Head of caudate nucleus (tissue), 42 donors: ENCODE measurements around the gene CYP27C1.
A peak's percentile ranks its signal among the peaks of the same experiment; 100 is the strongest.

Experiments
- DNase-seq, 42 donors: peaks; one replicate each; pipeline versions ENCODE4 v3.0.0 to v3.0.0-alpha.2; 2020 to 2021; ENCODE audit warnings: mixed read lengths in 7 of 42
- intact Hi-C: fragments of 100-400 bp; cut with DNase I; formaldehyde crosslinking; loops from one replicate; pipeline ENCODE4 v1.15.0; 2022

Gene CYP27C1

DNA sequence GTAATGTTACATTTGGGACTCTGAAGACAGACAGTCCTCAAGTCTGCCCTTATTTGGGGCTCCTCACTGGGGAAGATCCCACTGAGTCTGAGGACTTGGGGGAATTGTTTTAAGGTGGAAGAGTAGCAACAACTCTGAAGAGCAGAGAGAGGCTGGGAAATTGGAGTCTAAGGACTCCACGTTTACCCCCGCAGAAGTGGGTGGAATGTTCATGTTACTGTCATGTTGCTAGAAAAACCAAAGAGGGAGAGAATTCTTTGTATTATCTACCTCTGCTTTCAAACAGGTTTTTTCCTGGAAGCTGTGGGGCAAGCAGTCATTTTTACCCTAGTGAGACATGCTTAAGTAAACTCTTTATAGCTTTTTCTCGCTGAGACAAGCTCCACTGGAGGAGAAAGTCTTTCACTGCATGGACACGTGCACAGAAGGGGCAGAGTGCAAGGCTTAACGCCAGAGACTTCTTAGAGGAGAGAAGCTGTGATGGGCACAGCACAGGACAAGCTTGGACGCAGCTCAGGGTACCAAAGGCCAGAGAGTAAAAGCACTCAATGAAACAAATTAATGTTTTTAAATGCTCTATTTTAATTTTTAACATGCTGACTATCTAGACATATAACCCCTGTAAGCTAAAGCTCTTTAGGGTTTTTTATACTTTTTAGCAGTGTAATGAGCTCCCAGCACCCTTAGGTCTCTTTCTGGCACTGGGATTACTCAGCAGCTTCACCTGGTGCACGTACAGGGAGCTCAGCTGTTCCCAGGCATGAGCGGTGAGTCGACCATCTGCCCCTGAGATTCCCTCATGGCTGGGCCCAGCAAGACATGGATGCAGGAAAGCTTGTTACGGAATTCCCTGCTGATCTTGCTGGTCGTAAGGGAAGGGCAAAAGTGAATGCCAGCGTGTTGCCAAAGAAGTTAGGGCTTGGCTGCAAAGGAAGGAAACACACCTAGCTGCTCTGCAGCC is 58.6 kb downstream of the CYP27C1 start:
- intact Hi-C loops, result no loop called here

DNA sequence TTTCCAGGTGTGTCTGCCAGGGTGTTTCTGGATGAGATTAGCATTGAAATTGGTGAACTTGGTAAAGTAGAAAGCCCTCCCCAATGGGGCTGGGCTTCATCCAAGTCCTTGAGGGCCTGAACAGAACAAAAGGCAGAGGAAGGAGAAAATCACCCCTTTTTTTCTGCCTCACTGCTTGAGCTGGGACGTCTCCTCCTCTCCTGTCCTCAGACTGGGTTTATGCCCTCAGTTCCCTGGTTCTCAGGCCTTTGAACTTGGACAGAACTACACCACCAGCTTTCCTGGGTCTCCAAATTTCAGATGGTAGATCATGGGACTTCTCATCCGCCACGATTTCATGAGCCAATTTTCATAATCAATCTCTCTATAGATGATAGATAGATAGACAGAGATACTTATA is 59.4 kb downstream of the CYP27C1 start:
- intact Hi-C loops, result no loop called here

More for the DNA sequence above, 58.6 kb downstream of the CYP27C1 start:
- DNase-seq, result peak in 9 of 42 donors; percentile 6 to 64 (median 44)

DNA sequence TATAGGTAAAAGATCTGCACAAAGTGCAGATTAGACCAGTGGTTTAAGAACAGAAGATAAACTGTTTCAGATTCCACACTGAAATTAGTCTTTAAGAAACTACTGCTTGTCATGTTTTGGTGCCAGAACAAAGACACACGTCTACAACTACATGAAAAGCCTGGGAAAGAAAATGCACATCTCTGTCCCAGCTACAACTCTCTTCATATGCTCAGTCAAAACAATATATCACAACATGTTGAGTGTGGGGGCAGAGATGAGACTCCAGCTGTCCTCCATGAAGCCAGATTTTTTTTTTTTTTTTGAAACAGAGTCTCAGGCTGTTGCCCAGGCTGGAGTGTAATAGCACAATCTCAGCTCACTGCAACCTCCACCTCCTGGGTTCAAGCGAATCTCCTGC is 60.6 kb downstream of the CYP27C1 start:
- intact Hi-C loops, result no loop called here
- peak in 1 of 42 donors; percentile 7 for DNase-seq

More for the DNA sequence above, 59.4 kb downstream of the CYP27C1 start:
- DNase-seq, result peak in 4 of 42 donors; percentile 8 to 22 (median 13)

DNA sequence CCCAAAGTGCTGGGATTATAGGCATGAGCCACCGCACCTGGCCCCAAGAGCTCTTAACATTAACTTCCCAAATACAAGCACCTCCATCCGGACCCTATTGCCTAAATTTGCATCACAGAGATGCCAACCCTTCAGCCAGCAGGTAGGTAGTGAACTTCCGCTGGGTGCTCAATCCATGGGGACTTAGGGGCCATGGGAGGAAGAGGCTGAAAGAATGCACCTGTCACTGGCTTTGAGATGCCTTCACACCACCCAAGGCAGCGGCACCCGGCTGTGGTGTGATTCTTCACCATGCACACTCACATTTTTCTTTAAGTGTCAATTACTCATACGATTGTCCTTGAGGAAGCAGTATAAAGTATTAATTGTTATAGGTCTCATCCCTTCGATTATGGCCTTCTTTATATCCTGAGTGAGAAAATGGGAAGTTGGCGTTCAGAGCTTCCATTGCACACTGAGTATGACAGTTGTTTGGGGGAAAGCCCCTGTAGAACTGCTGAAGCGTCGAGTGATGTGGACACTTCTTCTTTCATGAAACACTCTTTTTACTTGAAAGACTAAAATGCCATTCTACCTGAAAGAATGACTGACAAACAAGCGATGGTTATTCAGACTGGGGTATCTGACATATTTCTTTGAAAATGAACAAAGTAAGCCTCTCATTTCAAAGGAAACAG is 61.3 kb downstream of the CYP27C1 start:
- DNase-seq, result peak in 6 of 42 donors; percentile 8 to 39 (median 26)
- intact Hi-C loops, result no loop called here

DNA sequence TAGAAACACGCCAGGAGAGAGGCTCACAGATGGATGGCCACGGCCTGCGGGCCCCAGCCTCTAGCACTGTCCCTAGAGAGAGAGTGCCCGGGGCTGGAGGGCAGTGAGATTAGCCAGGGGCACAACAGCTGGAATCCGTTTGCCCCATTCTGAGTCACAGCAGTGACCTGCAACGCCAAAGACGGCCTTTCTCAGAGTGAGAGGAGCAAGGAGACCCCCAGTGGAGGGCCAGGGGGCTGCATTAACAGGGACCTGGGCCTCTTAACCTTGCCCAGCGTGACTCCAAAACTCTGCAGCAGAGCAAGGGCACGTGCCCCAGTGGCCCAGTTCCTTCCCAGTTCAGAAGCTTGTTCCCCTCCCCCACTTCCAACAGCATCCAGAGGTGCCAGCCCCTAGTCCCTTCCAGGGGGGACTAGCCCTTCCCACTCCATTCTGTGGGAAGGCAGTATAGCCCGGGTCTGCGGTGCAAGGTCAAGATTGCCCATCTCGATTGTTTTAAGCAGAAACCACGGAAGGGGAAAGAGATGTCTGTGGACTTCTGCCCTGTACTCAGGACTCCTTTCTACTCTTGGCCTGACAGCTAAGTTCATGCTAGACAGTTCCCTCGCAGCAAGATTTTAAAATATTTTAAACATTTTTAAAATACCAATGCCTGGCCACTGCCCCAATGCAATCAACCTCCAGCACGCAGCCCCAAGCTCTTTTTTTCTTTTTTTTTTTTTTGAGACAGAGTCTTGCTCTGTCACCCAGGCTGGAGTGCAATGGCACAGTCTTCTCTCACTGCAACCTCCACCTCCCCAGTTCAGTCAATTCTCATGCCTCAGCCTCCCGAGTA is 62.2 kb downstream of the CYP27C1 start:
- intact Hi-C loops, result no loop called here

DNA sequence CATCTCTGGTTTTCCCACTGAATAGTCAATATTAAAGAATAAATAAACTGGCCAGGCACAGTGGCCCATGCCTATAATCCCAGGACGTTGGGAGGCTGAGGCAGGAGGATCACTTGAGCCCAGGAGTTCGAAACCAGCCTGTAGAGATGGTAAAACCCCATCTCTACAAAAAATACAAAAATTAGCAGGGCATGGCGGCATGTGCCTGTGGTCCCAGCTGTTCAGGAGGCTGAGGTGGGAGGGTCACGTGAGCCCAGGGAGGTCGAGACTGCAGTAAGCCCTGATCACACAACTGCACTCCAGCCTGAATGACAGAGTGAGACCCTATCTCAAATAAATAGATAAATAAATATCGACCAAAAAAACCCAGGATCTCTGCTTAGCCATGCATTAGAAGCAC is 63.0 kb downstream of the CYP27C1 start:
- peak in 2 of 42 donors; percentile 17 to 27 for DNase-seq
- intact Hi-C loops, result no loop called here

More for the DNA sequence above, 62.2 kb downstream of the CYP27C1 start:
- DNase-seq, result peak in 17 of 42 donors; percentile 37 to 75 (median 50)

DNA sequence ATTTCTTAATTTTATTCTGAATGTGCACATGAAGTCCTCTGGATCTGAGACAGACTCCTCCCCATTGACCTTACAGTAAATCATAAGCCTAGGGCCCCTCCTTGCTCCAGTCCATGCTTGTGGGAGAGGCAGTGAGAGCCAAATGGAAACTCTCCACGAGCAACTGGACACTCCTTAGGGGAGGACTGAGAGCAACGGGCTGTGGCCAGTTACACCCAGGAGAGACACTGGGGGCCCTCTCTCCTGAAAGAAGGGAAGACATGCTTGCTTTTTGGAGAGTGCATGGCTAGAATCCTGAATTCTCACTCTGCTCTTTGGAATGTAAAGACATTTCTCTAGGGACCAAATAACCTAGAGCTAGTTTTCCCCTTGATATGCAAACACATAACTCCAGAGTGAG is 64.2 kb downstream of the CYP27C1 start:
- DNase-seq, result peak in 6 of 42 donors; percentile 16 to 47 (median 30)
- intact Hi-C loops, result no loop called here

DNA sequence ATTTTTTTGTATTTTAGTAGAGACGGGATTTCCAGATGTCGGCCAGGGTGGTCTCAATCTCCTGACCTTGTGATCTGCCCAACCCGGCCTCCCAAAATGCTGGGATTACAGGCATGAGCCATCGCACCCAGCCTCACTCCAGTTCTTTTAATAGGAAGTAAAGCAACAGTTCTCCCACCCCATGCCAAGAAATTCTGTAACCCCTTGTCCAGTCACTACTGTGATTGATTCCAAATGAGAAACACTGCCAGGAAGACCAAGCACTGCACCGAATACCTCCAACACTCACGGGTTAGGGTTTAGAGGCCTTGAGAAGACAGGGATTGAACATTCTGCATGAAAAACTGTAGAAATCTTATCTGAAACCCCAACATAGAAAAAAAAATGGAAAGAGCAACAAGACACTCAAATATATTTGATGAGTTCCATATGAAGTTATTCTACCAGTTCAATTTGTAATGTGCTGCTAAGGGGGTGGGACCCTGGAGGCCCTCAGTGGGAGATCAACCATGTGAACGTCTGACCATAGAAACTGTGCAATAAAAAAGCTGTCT is 65.0 kb downstream of the CYP27C1 start:
- peak in 2 of 42 donors; percentile 21 to 22 for DNase-seq
- intact Hi-C loops, result no loop called here

DNA sequence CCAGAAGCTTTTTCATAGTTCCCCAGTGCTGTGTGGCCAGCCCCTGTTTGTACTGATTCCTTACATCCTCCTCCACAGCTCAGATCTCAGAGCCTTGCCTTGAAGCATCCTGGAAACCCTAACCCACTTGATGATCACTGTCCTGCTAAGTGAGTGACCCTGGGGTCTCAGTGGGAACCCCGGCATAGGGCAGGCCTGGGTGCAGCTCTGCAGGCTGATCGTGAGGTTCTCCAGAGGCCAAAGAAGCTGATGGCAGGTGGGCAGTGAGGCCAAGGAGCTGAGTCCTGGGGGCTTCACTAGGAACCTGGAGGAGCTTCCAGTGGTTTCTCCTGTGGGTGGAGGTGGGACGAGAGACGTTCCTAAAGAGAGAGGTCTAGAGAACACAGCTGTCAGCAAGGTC is 65.7 kb downstream of the CYP27C1 start:
- DNase-seq, result peak in 1 of 42 donors; percentile 32
- intact Hi-C loops, result no loop called here

DNA sequence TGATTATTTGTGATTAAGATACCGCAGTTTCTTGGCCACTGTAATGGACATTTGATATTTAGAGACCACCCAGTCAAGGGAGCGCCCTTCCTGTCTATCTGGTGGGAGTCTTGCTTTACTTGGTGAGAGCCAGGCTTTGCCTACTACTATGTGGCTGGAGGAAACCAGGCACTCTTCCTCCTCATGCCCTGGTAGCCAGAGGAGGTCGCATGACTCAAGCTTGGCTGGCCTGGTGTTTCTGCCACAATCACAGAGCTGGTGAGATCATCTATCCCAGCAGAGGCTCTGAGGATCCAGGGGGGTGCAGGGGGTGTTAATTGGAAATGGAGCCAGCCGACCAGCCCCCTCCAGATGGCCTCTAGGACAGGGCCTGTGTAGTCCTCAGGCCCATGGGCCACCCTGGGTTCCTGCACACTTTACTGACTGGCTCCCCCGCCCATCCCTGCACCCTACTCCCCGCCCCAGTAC is 66.4 kb downstream of the CYP27C1 start:
- intact Hi-C loops, result no loop called here
- DNase-seq, result peak in 40 of 42 donors; percentile 56 to 93 (median 80)

DNA sequence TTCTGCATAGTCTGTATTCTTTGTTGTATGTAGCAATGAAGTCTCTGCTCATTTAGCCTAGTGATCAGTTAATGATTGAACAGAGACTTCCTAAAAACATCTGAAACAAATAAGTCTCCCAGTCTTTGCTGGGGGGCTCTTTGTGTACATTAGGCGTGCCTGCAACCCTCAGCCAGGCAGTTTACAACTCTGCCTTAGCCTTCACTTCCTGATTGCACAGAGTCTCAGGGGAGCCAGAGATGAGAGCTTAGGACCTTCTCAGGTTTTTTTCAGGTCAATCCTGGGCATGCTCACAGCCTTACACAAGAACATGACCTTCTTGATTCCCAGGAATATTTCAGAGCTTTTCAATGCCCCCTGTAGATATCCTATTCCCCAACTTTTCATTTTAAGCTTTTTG is 69.1 kb downstream of the CYP27C1 start:
- peak in 1 of 42 donors; percentile 8 for DNase-seq
- intact Hi-C loops, result no loop called here

DNA sequence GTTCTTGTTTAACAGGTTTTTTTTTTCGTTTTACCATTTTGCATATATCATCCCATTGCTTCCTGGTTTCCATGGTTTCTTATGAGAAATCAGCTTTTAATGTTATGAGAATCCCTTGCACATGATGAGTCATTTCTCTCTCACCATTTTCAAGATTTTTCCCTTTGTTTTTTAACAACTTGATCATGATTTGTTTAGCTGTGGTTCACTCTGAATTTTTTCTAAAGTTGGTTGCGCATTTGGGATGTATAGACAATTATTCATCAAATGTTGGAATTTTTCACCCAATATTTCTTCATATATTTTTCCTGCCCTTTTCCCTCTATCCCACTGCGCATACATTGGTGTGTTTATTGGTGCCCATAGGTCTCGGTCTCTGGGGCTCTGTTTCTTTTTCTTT is 70.7 kb downstream of the CYP27C1 start:
- intact Hi-C loops, result no loop called here
- DNase-seq, result no peak

DNA sequence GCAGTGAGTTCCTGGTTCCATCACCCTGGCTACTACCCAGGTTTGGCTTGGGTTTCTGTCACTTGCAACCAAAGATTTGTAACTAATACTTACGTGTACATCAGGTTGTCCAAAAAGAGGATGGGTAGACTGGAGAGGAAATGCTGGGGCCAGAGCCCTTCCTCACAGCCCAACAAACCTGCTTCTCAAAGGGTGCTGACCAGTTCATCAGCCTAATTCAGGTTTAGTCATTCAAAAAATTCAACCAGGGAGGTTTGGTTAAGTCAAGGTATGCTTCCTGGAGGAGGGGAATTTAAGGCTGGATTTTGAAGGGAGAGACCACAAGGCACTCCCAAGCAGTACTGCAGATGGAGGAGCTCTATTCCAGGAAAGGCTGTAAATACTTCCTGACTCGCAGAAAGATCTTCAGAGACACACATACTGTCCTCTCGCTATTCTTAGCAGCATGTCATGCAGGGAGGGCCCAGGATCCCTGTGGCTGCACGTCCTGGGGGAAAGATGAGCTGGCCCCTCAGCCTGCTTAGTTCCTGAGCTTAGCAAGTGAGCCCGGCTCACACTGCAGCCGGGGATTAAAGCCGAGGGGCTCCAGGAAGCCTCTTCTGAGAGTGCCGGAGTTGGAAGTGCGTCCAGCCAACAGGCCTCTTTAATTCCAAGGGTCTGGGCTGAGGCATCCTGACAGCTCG is 73.1 kb downstream of the CYP27C1 start:
- intact Hi-C loops, result no loop called here
- peak in 3 of 42 donors; percentile 6 to 45 (median 37) for DNase-seq

DNA sequence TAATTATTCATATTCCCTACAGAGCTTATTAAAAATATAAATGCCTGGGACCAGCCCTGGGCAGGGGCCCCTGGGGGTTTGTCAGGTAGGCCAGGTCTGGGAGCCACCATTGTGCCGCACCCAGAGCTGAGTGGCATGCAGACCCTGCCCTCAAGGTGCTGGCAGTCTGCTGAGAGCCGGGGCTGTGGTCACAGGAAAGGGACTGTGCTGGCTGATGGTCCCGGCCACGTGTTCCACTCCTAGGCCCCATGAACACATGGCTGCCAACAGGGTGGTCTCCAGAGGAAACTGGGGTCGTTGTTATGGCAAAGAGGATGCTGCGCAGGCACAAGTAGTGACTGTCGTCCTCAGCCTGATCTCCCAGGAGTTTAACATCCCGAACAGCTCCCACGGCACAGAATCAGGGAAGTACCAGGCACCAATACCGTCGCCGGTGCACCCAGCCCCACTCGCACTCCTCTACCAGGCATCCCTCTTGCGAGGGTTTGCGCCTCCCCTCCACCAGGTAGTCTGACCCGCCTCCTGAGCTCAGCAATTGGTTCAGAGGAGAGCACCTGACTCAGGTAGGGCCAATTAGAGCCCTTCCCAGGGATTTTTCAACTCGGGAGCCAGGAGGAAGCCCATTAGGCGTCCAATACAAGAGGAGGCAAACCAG is 73.9 kb downstream of the CYP27C1 start:
- intact Hi-C loops, result no loop called here
- DNase-seq, result peak in 3 of 42 donors; percentile 8 to 36 (median 25)

DNA sequence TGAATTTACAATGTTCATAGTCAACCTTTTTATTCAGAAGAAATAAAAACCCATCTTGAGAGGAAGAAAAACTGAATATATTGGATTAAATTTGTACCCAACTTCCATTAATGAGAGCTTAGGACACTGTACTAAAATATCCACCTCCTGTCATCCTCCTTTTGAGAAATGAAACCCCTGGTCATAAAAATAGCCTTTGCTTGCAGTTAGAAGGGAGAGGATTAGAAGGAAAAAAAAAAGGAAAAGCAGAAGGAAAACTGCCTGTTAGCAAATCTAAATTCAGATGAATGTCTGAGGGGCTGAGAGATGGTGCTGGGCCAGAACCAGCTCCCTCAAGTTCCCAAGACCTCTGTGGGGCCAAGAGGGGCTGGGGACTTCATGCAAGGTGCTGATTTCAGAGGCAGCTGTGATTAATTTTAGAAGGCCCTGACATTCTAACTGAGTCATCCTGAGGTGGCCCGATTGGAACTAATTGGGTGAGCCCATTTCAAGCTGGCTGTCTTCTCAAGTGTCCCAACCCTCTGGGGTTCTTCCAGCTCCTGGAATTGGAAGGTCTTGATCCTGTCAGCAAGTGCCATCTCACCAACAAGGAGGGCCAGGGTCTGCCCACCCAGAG is 74.7 kb downstream of the CYP27C1 start:
- DNase-seq, result peak in 2 of 42 donors; percentile 12 to 43
- intact Hi-C loops, result no loop called here

DNA sequence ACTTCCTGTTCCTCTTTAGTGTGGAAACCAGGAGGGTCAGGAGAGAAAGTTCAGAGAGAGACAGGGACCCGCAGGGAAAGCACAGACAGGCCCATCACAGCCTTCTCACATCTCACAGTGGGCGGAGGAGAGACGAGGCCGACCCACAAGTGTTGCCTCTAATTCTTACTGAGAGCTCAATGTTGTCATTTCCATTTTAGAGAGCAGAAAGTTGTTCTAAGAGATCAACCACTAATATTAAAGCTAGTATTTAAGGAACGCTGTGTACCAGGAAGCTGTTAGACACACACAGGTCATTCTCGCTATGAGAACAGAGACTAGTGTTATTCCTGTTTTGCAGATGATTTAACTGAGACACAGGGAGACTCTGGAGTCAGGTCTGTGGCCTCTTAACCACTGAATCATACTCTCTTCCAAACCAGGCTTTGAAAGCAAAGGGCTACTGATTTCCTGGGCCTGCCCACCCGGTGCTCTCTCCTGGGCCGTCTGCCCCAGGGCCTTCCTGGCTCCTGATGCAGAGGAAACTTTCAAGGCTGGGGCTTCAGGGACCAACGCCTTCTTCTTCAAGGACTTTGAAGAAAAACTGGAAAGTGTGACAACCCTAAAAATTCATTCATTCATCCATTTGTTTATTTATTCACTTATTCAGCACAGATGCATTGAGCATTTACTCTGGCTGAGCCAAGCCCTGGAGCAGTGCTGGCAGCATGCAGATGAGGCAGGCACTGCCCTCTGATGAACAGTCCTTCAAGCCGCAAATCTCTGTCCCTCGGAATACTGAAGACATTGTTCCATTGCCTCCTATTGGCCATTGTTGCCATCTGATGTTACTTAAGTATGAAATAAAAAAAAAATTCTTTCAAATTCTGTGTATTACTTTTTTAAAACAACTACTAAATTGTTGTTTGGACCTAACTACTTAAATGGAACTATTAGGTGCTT is 76.0 kb downstream of the CYP27C1 start:
- intact Hi-C loops, result loop anchor here (5.0 kb wide), 1 partner anchor 37 kb away; the partner anchor contains the start of gene BIN1
- DNase-seq, result peak in 41 of 42 donors; percentile 50 to 91 (median 80)
